GM19324 (cell line): ENCODE measurements around the gene CTNNBL1.
"Not testable (repeated sequence)": the region's sequence is repeated elsewhere in the genome, so short reads cannot be mapped to it uniquely, and the experiment has no call there.

ENCODE experiments used
- ATAC-seq: cut with Tn5 transposase; IDR thresholded peaks from one replicate; pipeline ENCODE4 v1.9.1; 2021; ENCODE audit warnings: mild to moderate bottlenecking, moderate library complexity; ENCODE audit not compliant: unreplicated experiment, low FRiP score

The CTNNBL1 gene

DNA sequence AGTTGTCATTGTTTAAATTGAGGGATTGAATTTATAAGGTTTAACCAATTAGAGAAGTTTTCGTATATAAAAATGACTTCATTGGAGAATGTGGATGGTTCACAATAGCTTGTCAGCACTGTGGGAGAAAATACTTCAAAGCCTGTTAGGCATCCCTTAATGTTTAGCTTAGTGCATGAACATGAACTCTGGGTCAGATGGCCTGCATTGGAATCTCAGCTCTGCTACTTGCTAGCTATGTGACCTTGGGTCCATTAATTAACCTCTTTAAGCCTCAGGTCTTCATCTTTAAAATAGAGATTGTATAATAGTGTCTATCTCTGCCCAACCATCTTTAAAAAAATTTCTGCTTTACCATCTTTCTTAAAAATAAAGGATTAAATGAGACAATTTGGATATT is 11.1 kb downstream of the CTNNBL1 start:
- no peak for ATAC-seq

DNA sequence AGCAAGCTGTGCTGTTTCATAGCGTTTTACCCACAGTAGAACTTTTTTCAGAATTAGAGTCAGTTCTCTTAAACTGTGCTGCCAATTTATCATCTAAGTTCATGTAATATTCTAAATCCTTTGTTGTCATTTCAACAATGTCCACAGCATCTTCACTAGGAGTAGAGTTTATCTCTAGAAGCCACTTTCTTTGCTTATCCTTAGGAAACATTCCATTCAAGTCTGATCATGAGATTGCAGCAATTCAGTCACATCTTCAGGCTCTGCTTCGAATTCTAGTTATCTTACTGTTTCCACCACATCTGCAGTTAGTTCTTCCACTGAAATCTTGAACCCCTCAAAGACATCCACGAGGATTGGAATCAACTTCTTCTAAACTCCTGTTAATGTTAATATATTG is 12.5 kb downstream of the CTNNBL1 start:
- no peak for ATAC-seq

DNA sequence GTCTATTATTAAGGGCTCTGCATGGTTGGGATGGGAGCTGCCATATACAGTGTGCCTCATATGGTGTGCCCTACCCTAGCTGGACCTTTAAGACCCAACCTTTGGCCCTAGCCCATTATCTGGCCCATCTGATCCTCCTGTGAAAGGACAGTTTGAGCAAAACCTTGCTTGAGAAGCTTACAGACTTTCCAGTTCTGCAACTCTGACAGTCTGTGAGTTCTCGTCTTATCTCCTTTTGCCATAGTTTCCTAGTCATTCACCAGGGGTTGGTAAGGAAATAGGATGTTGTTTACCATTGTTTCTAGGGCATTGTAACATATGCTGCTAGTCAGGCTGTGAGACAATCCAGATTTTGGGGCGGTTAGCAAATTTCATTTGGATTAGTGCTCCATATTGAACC is 17.2 kb downstream of the CTNNBL1 start:
- no peak for ATAC-seq

DNA sequence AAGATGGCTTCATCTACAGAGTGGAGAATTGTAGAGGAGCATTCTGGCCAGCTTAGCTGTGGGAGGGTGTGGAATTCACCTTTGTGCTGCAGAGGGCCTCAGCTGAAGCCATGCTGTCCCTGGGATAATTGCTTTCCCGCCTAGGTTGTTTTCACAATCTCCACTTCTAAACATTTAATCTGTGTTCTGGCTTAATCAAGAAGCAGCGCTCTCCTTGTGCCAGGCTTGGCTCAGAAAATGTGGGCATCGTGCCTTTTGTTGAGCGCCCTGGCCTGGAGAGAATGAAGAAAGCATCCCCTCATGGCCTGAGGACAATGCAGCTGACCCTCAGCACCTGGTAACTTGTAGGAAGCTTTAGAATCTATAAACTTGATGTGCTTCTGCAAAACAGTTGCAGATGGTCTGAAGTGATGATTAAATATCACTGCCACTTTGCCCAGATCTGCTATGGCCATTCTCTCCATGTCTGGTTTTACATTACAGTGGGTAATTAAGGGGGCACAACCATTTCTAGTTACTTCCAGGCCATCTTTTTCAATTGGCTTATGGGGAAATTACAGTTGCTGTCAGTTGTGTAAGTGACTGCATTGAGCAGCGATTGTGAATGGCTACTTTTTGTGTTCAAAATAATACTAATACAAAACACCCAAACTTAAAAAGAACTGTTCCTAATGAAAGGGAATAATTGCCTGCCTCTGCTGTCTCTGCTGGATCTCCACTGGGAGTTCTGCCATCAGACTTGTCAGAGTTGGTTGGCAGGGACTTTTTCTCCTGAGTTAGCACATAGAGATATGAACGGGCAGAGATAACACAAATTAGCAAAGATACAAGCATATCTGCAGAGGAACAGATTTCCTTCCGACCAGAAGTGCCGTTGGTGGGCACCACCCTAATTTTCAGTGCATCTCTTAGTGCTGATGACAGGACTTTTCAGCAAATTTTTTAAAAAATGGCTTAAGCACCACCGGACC is 18.4 kb downstream of the CTNNBL1 start:
- ATAC-seq: no peak

DNA sequence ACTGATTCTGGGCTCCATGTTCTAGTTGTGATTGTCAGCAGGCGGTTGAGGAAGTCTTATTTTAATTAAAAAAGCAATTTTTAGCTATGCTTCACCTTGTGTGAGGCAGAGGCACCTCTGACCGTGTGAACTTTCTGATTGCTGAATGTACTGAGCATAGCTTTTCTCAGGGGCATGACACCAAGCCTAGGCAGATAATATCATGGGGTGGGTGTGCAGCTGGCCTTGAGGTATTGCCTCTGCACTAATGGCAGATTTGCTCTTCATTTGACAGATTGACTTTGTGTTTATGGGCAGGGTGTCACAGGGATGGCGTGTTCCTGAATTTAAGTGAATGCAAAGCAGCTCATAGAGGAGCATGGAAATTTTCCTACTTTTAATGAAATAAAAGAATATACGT is 19.6 kb downstream of the CTNNBL1 start:
- ATAC-seq: no peak

DNA sequence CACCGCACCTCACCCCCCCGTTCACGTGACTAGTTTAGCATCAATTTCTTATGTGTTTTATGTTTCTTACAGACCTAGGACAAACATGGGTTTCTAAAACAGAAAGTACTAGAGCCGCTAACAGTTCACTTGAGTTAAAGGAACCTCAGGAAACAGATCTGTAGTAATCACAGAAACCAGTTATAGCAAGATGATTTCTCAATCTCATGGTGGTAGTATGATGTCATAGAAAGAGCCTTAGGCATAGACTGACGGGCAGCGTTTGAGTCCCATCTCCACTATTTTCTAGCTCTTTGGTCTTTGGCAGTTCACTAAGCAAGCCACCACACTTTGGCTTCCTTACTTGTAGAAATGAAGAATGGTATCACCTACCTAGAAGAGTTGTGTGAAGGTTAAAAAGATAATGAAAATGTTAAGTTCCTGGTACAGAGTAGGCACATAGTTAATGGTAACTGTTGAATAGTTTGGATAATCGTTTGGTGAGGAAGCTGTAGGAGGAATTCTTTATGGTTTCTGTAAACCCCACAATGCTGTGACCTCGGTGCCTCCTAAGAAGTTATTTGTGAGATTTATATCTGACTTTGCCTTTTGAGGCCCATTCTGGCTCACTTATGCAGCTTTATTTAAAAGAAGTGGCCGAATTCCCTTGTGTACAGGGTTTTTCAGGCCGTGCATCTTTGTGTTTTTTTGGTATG is 21.3 kb downstream of the CTNNBL1 start:
- ATAC-seq: no peak

DNA sequence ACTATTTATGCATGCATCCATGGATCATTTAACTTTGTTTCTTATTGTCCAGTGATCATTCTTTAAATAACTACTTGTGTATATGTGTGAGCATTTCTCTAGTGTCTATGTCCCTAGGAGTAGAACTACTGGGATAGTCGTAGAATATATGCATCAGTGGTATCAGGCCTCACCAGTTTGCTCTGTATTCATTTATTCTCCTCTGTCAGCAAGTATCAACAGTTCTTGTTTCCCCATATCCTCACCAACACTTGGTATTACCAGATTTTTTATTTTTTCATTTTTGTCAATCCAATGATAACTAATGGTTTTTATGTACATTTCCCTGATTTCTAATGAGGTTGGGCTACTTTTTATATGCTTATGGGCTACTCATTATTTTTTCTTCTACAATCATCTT is 27.9 kb downstream of the CTNNBL1 start:
- no peak for ATAC-seq

DNA sequence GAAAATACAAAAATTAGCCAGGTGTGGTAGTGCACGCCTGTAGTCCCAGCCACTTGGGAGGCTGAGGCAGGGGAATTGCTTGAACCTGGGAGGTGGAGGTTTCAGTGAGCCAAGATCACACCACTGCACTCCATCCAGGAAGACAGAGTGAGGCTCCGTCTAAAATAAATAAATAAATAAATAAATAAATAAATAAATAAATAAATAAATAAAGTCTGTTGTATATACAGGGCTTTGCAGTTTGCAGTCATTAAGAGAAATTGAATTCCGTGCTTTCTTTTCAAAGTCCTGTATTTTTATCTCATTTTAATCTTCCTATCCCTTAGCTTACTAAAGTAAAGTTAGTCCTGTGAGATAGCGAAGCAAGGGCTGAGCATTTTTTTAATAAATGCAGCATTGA is 28.5 kb downstream of the CTNNBL1 start:
- not testable (repeated sequence) for ATAC-seq

DNA sequence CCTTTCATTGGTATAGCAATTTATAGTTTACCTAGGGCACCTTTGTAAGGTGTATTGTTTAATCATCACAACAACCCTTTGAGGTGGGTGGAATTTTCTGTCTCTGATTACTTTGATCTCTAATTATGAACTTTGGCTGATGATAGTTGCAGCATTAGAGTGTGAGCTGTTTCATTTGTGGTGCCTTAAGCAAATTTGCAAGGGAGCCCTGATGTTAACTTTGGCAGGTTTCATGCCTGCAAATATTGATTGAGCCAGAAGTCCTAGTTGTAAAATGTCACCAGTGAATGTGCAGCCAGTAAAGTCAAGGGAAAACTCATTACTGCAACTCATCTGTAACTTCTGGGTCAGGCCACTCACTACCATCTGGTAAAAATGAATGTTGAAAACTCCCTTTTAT is 29.8 kb downstream of the CTNNBL1 start:
- no peak for ATAC-seq

DNA sequence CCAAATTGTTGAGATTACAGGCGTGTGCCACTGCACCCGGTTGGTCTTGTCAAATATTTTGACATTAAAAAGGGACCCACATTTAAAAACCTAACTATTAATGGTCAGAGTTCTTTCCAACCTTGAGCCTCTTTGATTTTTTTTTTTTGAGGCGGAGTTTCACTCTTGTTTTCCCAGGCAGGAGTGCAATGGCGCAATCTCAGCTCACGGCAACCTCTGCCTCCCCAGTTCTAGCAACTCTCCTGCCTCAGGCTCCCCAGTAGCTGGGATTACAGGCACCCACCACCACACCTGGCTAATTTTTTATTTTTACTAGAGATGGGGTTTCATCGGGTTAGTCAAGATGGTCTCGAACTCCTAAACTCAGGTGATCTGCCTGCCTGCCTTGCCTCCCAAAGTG is 31.3 kb downstream of the CTNNBL1 start:
- no peak for ATAC-seq

DNA sequence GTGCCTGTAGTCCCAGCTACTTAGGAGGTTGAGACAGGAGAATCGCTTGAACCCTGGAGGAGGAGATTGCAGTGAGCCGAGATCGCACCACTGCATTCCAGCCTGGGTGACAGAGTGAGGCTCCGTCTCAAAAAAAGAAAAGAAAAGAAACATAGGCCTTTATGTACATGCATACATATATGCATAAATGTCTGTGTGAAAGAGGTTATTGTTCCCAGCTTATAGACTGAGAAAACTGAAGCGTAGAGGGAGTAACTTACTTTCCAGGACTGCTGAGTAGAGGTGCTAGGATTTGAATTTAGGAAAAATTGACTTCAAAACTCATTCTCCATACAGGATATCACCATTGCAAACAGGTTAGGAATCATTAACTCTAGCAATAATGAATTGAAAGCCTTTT is 32.0 kb downstream of the CTNNBL1 start:
- ATAC-seq: no peak

DNA sequence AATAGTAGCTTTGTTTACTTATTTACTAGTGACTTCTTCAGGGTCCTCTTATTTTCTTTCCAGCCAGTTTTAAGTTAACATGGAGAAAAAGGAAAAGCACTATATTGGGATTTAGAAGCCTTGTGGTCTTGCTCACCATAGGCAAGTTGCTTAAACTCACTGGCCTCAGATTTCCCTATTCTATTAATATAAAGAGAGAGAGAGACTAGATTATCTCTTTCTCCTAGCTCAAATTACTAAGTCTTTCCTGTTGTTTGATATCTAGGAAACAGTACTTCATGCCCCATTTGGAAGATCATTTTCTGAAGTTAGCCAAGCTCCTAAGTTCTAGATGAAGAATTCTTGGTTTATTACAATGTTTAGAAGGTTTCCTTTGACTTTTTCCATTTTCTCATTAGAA is 32.5 kb downstream of the CTNNBL1 start:
- ATAC-seq: no peak

DNA sequence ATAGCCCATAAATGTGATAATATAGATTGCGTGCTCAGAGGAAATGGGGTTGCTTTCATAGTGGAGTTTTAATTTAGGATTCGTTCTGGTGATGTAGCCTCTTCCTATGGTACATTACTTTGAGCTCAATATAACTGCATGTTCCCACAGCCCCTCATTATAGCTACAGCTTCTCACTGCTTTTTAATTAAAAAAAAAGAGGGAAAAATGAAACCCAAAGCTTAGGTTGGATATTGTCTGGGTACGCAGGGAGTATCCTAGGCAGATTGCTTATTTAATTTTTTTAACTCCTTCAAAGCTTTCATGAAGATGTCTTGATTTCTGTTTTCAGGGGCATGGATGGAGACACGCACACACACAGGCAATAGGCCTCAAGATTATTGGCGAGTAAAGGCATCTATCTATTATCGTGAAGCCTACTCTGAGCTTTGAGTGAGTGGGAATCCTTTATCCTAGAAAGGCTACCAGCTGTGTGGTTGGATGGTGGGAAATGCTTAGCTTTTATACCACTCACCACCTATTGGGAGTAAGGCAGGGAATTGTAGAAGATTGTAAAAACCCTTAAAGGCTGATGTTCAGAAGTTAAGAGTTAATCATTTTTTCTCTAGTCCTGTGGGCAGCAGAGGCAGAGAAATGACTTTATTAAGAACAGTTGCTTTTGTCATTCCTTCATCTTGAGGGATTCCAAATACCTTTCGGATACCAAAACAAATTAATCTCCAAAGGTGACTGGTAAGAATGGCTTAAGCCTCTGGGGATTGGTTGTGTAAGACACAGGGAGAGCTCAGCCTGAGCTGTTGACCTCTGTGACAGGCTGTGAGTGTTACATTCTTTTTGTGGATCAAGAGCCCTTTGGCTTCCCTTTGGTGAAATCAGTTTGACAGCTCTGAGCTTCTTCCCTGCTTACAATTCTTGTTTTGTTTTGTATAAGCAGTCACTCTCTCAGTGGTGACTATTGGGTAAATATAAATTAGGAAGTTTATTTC is 33.4 kb downstream of the CTNNBL1 start:
- ATAC-seq: no peak

DNA sequence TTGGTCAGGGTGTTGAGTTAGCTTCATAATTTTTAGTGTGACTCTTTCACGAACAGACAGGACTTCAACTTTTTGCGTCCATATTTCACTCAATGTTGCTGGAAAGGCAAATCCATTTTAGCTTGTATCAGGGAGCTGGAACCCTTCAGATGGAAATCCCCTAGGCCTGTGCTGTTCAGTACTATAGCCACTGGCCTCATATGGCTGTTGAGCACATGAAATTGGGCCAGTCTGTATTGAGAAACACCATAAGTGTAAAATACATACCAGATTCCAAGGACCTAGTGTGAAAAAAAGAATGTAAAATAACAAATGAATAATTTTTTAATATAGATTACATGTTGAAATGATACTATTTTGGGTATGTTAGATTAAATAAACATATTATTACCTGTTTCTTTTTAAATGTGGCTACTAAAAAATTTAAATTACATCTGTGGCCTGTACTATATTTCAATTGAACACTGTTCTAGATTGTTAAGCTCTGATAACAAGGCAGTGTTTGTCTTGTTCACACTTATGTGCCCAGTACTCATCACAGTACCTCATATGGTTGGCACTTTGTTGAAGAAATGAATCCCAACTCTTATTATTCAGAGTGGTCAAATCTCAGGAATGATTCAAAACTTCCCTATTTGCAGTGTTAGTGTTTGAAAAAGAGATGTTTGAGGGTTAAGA is 34.3 kb downstream of the CTNNBL1 start:
- no peak for ATAC-seq

DNA sequence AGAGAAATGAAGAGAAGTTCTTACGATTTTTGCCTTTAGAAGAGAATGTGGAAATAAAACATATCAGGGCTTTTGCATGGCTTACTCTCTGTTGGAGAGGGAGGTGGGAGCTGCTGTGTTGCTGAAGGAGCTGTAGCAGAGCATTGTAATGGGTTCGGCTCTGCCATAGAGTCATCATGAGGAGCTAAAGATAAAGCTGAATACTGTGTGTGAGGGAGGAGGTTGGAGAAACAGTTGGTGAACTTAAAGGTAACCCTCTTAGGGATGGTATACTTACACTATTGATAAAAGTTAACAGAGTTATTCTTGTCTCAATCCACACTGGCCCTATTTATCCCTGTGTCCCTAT is 34.8 kb downstream of the CTNNBL1 start:
- no peak for ATAC-seq

DNA sequence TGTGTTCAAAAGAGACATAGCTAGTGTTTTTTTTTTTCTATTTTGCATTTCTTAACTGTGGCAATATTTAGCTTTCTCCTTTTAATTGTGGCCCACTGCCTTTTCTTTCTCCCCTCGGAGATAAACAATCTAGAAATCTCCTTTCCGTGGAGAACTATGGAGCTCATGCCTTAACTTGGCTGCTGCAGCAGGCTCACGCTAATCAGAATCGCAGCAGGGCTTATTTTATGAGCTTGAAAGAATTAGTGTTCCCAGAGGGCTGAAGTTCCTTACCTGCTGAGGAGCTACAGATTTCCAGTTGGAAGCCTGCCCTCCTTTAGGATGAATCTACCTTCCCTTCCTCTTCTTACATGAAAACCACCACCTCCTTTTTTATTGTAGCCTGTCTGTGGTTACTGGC is 35.6 kb downstream of the CTNNBL1 start:
- ATAC-seq: no peak

DNA sequence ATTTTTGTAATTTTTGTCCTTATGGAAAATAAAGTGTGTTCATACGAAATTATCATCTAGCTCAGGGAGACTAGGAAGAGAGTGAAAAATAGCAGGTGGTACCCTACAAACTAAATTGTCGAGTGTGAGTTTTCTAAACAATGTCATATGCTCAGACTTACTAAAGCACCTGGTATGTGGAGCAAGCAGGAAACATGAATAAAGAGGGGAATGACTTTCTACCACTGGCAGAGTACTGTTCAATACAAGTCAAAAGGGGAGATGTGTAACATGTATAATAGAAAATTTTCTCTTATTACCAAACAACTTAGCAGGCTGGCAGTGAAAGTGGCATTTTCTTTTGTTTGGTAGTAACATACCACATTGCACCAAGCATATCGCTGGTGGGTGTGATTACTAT is 36.1 kb downstream of the CTNNBL1 start:
- ATAC-seq: no peak

DNA sequence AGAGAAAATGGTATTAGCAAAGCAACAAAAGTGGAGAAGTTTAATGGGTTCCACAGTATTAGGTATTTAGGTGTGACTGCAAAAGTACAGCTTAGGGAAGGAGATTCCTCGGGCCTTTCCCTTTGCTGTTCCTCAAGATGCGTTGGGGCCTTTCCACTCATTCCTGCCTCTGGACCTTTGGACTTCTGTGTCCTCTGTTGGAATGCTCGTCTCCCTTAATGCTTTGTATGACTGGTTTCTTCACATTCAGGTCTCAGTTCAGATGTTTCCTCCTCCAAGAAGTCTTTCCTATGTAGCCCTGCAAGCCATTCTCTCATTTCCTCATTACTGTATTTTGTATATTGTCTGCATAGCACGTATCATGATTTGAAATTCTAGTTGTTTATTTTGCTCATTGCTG is 39.6 kb downstream of the CTNNBL1 start:
- ATAC-seq: no peak

DNA sequence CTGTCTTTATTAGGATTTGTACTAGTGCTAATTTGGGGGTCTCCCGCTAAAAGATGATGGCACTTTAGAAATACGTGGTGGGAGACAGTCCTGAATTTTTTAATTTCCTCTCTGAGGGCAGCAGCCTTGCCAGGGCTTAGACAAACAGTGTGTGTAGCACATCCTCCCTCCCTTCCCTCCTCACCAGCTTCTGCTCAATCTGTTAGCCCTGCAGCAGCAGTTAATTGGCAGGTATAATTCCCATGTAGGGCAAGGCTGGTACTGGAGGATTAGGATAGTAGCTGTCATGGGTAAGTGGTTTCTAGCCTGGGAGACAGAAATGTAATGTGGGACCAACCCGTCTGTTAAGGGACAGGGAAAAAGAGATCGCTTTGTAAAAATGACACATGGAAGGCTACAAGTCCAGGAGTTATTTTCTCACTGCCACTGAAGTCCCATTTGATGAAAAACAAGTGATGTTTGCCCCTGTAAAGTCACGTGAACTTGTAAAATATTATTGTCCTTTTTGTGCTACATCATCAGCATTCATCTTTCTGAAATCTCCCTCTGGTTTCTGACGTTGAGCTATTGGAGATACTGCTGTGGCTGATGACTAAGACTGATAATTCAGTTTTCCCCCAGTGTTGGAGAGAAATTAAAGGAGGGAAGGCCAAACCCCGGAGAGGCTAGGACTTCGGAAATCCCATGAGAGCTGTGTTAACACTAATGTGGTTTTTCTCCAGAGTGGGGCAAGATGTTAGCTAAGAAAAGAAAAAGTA is 40.6 kb downstream of the CTNNBL1 start:
- no peak for ATAC-seq

DNA sequence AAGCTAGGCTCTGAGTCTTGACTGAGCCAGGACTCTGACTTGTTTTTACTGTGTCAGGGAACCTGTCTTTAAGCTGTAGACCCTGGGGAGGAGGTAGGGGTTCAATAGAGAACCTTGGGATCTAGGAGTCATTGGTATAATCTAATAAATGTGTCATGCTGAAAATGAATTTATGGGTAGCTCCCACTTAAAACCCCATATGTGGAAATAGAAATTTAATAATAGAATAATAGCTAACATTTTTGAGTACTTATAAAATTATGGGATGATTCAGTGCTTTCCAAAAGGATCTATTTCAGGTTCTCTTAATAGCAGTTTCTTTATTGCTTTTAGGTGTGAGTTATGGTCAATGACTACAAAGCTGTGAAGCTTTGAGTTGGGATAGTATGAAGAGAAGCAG is 41.7 kb downstream of the CTNNBL1 start:
- ATAC-seq: no peak
